ENCODE measurements around the gene ABR. TPM values are rescaled to one million over a fixed set of nuclear protein-coding genes. Genes with fewer than 3 reads are reported as not detected.

Gene ABR
- total RNA-seq, 1 experiment from 2014 or later = 78.3 TPM

GRCh38 chr17:1043601-1044251 lies 136.1 kb downstream of the ABR start:
- Mint-ChIP-seq H3K4me3 (ENCODE audit: unreplicated experiment) (no peak overlapping the region), H3K27ac (ENCODE audit: unreplicated experiment) (no peak overlapping the region), H3K9me3 (ENCODE audit: unreplicated experiment) (peaks cover 12% of the 10 kb centered on the region), H3K4me1 (ENCODE audit: low read depth, unreplicated experiment) (no peaks in the 10 kb centered on the region), H3K27me3 (ENCODE audit: insufficient read depth, unreplicated experiment) (no peaks in the 10 kb centered on the region), H3K36me3 (ENCODE audit: insufficient read depth, unreplicated experiment) (peaks cover 18% of the 10 kb centered on the region)
- DNase-seq = no peak
- intact Hi-C loops (cut with micrococcal nuclease; ENCODE audit: unreplicated experiment) = no loop called here
- Histone ChIP-seq H3K27me3 (replicated peaks; ENCODE audit: control insufficient read depth, insufficient read depth, low read length) (no peaks in the 10 kb centered on the region), H3K4me3 (ENCODE audit: low read depth, low read length) (no peak overlapping the region), H3K36me3 (ENCODE audit: control insufficient read depth, insufficient read depth, low read length) (no peaks in the 10 kb centered on the region), H3K9me3 (no peaks in the 10 kb centered on the region), H3K4me1 (peaks cover 18% of the 10 kb centered on the region)
- ChIA-PET CTCF (interaction anchor here (0.7 kb wide), 2 partner anchors 12 to 472 kb away, joined by 3 read pairs; no protein-coding TSS in a partner anchor), POLR2A (no interaction called here)
- no peak for TF ChIP-seq CTCF (IDR thresholded peaks at IDR 0.05; ENCODE audit: insufficient read depth in 1 of 2, low read depth in 1 of 2, low read length in 1 of 2, severe bottlenecking in 1 of 2, unreplicated experiment in 1 of 2)
- no TSS peak for BruUV-seq (replicated peaks)

- H3K27me3 ChIP-seq (replicated peaks; ENCODE audit: control insufficient read depth, insufficient read depth, low read length) = no peaks in the 10 kb centered on the region
- POLR2A ChIA-PET = no interaction called here
- CTCF ChIA-PET = no interaction called here
Measured at GRCh38 chr17:1042486-1042885, 137.3 kb downstream of the ABR start.

GRCh38 chr17:1041746-1042145 lies 138.0 kb downstream of the ABR start:
- CTCF ChIA-PET = no interaction called here
- BruUV-seq (replicated peaks) = no TSS peak
- no peaks in the 10 kb centered on the region for H3K9me3 ChIP-seq
- peaks cover 12% of the 10 kb centered on the region for H3K9me3 Mint-ChIP-seq (ENCODE audit: unreplicated experiment)
- no peak for TF ChIP-seq CTCF (IDR thresholded peaks at IDR 0.05; ENCODE audit: insufficient read depth in 1 of 2, low read depth in 1 of 2, low read length in 1 of 2, severe bottlenecking in 1 of 2, unreplicated experiment in 1 of 2)
- no peak overlapping the region for H3K27ac Mint-ChIP-seq (ENCODE audit: unreplicated experiment)
- H3K4me3 ChIP-seq (ENCODE audit: low read depth, low read length) = no peak overlapping the region
- H3K27me3 Mint-ChIP-seq (ENCODE audit: insufficient read depth, unreplicated experiment) = no peaks in the 10 kb centered on the region
- peaks cover 2% of the 10 kb centered on the region for H3K4me1 ChIP-seq
- H3K4me3 Mint-ChIP-seq (ENCODE audit: unreplicated experiment) = no peak overlapping the region
- H3K36me3 ChIP-seq (ENCODE audit: control insufficient read depth, insufficient read depth, low read length) = no peaks in the 10 kb centered on the region
- H3K36me3 Mint-ChIP-seq (ENCODE audit: insufficient read depth, unreplicated experiment) = peaks cover 24% of the 10 kb centered on the region
- POLR2A ChIA-PET = no interaction called here
- H3K4me1 Mint-ChIP-seq (ENCODE audit: low read depth, unreplicated experiment) = no peaks in the 10 kb centered on the region
- H3K27me3 ChIP-seq (replicated peaks; ENCODE audit: control insufficient read depth, insufficient read depth, low read length) = no peaks in the 10 kb centered on the region
- DNase-seq = no peak
- intact Hi-C loops (cut with micrococcal nuclease; ENCODE audit: unreplicated experiment) = no loop called here

More at GRCh38 chr17:1042486-1042885, 137.3 kb downstream of the ABR start:
- no peak for DNase-seq
- peaks cover 10% of the 10 kb centered on the region for H3K4me1 ChIP-seq
- peaks cover 12% of the 10 kb centered on the region for H3K9me3 Mint-ChIP-seq (ENCODE audit: unreplicated experiment)
- H3K4me3 ChIP-seq (ENCODE audit: low read depth, low read length) = no peak overlapping the region
- no peak overlapping the region for H3K27ac Mint-ChIP-seq (ENCODE audit: unreplicated experiment)
- intact Hi-C loops (cut with micrococcal nuclease; ENCODE audit: unreplicated experiment) = no loop called here
- H3K27me3 Mint-ChIP-seq (ENCODE audit: insufficient read depth, unreplicated experiment) = no peaks in the 10 kb centered on the region
- no peaks in the 10 kb centered on the region for H3K36me3 ChIP-seq (ENCODE audit: control insufficient read depth, insufficient read depth, low read length)
- no peak overlapping the region for H3K4me3 Mint-ChIP-seq (ENCODE audit: unreplicated experiment)
- no peaks in the 10 kb centered on the region for H3K4me1 Mint-ChIP-seq (ENCODE audit: low read depth, unreplicated experiment)
- peaks cover 24% of the 10 kb centered on the region for H3K36me3 Mint-ChIP-seq (ENCODE audit: insufficient read depth, unreplicated experiment)
- no peak for TF ChIP-seq CTCF (IDR thresholded peaks at IDR 0.05; ENCODE audit: insufficient read depth in 1 of 2, low read depth in 1 of 2, low read length in 1 of 2, severe bottlenecking in 1 of 2, unreplicated experiment in 1 of 2)
- BruUV-seq (replicated peaks) = no TSS peak
- no peaks in the 10 kb centered on the region for H3K9me3 ChIP-seq

Data from Caco-2 (cell line).